K562 (cell line): ENCODE data around the gene ASB6. TPM values are rescaled to one million over a fixed set of nuclear protein-coding genes. Genes with fewer than 3 reads are reported as not detected.

ENCODE experiments used
- ASH1L ChIP-seq: fragments of 450-650 bp; IDR thresholded peaks from 2 replicates; pipeline ENCODE4 v1.6.1; 2018; ENCODE audit warnings: borderline replicate concordance, mild to moderate bottlenecking, low read depth; ENCODE audit not compliant: partially characterized antibody
- BCL6 ChIP-seq: fragments of 250-450 bp; sonication (Bioruptor Pico); IDR thresholded peaks from 2 replicates; pipeline ENCODE4 v1.4.0; 2020
- BRD4 ChIP-seq: fragments of 200-600 bp; sonication (generic); IDR thresholded peaks from 2 replicates; pipeline ENCODE4 v1.6.1; 2017; ENCODE audit warnings: inconsistent platforms
- CBX5 ChIP-seq: IDR thresholded peaks from 2 replicates; pipeline ENCODE4 v1.6.1; 2014; ENCODE audit warnings: low read depth, borderline replicate concordance
- CC2D1A ChIP-seq: fragments of 450-650 bp; IDR thresholded peaks from 2 replicates; pipeline ENCODE4 v1.6.1; 2017; ENCODE audit warnings: mild to moderate bottlenecking
- CSDE1 ChIP-seq, 2 experiments: fragments of 450-650 bp; IDR thresholded peaks; 2 replicates each; pipeline ENCODE4 v1.6.1; 2016; ENCODE audit warnings: mild to moderate bottlenecking in 1 of 2
- DMBX1 ChIP-seq: fragments of 250-450 bp; sonication (Bioruptor Pico); IDR thresholded peaks from 2 replicates; pipeline ENCODE4 v1.8.0; 2022; ENCODE audit warnings: inconsistent platforms, mild to moderate bottlenecking, moderate library complexity, borderline replicate concordance
- E2F4 ChIP-seq: sonication (generic); formaldehyde crosslinking; IDR thresholded peaks from 2 replicates; pipeline ENCODE4 v1.8.0; 2022; ENCODE audit warnings: mild to moderate bottlenecking, low read depth, missing genetic modification reagents
- ELF2 ChIP-seq: fragments of 250-450 bp; sonication (Bioruptor Pico); IDR thresholded peaks from 2 replicates; pipeline ENCODE4 v1.5.0; 2021; ENCODE audit warnings: mild to moderate bottlenecking
- FOS ChIP-seq: IDR thresholded peaks from 3 replicates; pipeline ENCODE4 v1.6.1; 2011; ENCODE audit not compliant: insufficient read length; ENCODE audit errors: extremely low read depth
- FOSL1 ChIP-seq: fragments of 200-800 bp; sonication (Bioruptor generic); conservative IDR thresholded peaks from 2 replicates; pipeline ENCODE4 v1.6.1; 2016; ENCODE audit warnings: missing genetic modification characterization, missing compliant biosample characterization
- GABPA ChIP-seq: fragments of 200-800 bp; sonication (Bioruptor generic); conservative IDR thresholded peaks from 2 replicates; pipeline ENCODE4 v1.6.1; 2016; ENCODE audit warnings: low read depth, missing genetic modification characterization, missing compliant biosample characterization
- HDAC1 ChIP-seq, 2 experiments: fragments of 450-650 bp; IDR thresholded peaks; 2 replicates each; pipeline ENCODE4 v1.6.1; 2016 to 2017; ENCODE audit warnings: inconsistent platforms in 1 of 2, mild to moderate bottlenecking in 1 of 2, moderate library complexity in 1 of 2
- HDAC2 ChIP-seq: fragments of 450-650 bp; IDR thresholded peaks from 2 replicates; pipeline ENCODE4 v1.6.1; 2016; ENCODE audit warnings: mild to moderate bottlenecking
- HDGF ChIP-seq: fragments of 450-650 bp; IDR thresholded peaks from 2 replicates; pipeline ENCODE4 v1.6.1; 2016
- HMG20A ChIP-seq: fragments of 450-650 bp; formaldehyde crosslinking; conservative IDR thresholded peaks from 2 replicates; pipeline ENCODE4 v1.4.0; 2020; ENCODE audit warnings: mild to moderate bottlenecking, mixed read lengths
- KLF16 ChIP-seq: IDR thresholded peaks from 2 replicates; pipeline ENCODE4 v1.6.1; 2016; ENCODE audit warnings: antibody characterized with exemption
- MCM5 ChIP-seq: fragments of 450-650 bp; IDR thresholded peaks from 2 replicates; pipeline ENCODE4 v1.6.1; 2016; ENCODE audit warnings: low read depth
- NFIC ChIP-seq: fragments of 450-650 bp; IDR thresholded peaks from 2 replicates; pipeline ENCODE4 v1.6.1; 2017; ENCODE audit warnings: mild to moderate bottlenecking, inconsistent platforms
- RCOR1 ChIP-seq, 2 experiments: IDR thresholded peaks; 2 replicates each; pipeline ENCODE4 v1.6.1; 2012; ENCODE audit warnings: low read depth in 2 of 2, low read length in 2 of 2, borderline replicate concordance in 1 of 2, improper control_type of control experiment in 1 of 2
- SAFB2 ChIP-seq: fragments of 200-400 bp; formaldehyde crosslinking; IDR thresholded peaks from 2 replicates; pipeline ENCODE4 v1.6.1; 2018; ENCODE audit warnings: borderline replicate concordance, low read length, low read depth, moderate library complexity; ENCODE audit not compliant: severe bottlenecking
- ZKSCAN8 ChIP-seq: fragments of 200-800 bp; sonication (Bioruptor generic); IDR thresholded peaks from 2 replicates; pipeline ENCODE4 v1.6.1; 2016; ENCODE audit warnings: missing genetic modification characterization, missing compliant biosample characterization
- ZNF133 ChIP-seq: fragments of 250-450 bp; sonication (Bioruptor Pico); IDR thresholded peaks from 2 replicates; pipeline ENCODE4 v1.4.0; 2020; ENCODE audit warnings: mild to moderate bottlenecking
- ZNF146 ChIP-seq: IDR thresholded peaks from one replicate; pipeline ENCODE4 v1.6.1; 2018; ENCODE audit warnings: missing compliant biosample characterization; ENCODE audit not compliant: unreplicated experiment
- ZNF280B ChIP-seq: fragments of 250-450 bp; sonication (Bioruptor Pico); IDR thresholded peaks from 2 replicates; pipeline ENCODE4 v1.5.1; 2021; ENCODE audit warnings: mild to moderate bottlenecking
- ZNF3 ChIP-seq: fragments of 250-450 bp; sonication (Bioruptor Pico); IDR thresholded peaks from 2 replicates; pipeline ENCODE4 v1.5.0; 2021; ENCODE audit warnings: mild to moderate bottlenecking, moderate library complexity
- ZNF507 ChIP-seq: conservative IDR thresholded peaks from 2 replicates; pipeline ENCODE4 v1.6.1; 2017; ENCODE audit warnings: missing genetic modification characterization, missing compliant biosample characterization
- ZNF583 ChIP-seq: fragments of 250-450 bp; sonication (Bioruptor Pico); IDR thresholded peaks from 2 replicates; pipeline ENCODE4 v1.4.0; 2020
- ZNF778 ChIP-seq: fragments of 450-650 bp; formaldehyde crosslinking; IDR thresholded peaks from 2 replicates; pipeline ENCODE4 v1.4.0; 2020; ENCODE audit warnings: mild to moderate bottlenecking, moderate library complexity
- polyA plus RNA-seq, 8 experiments: library from polyadenylated mRNA; depleted of rRNA in 4 of 8; stranded (reverse) in 5 of 8; unstranded in 3 of 8; fragments of >200 nt; fragmentation: Nextera tagmentation in 2 of 8; fragmentation: Illumina TruSeq in 1 of 8; extraction: Ambion mirVana in 2 of 8; extraction: Trizol in 1 of 8; gene quantifications; 2 replicates each; pipeline versions ENCODE4 v1.2.1 to v1.2.3, GENCODE V29; 2011 to 2014; ENCODE audit warnings: inconsistent platforms in 1 of 8, missing spikeins in 1 of 8
- total RNA-seq, 7 experiments: library from RNA; depleted of rRNA in 6 of 7; stranded (reverse); fragments of >200 nt in 6 of 7; fragmentation: Illumina TruSeq in 2 of 7; extraction: Trizol in 2 of 7; gene quantifications; 2 replicates each; pipeline versions ENCODE4 v1.2.1 to v1.2.3, GENCODE V29; 2011 to 2021; ENCODE audit warnings: low replicate concordance in 1 of 7
- TF ChIP-seq, protein P1 (sequence below): fragments of 250-450 bp; sonication (Bioruptor Pico); IDR thresholded peaks from 2 replicates; pipeline ENCODE4 v1.8.0; 2021; ENCODE audit warnings: moderate library complexity, mild to moderate bottlenecking, inconsistent platforms

The ASB6 gene
- total and polyA plus RNA-seq, 9 of the 15 experiments (the other 6 are each of a cell fraction or from before 2014, with no cell fraction given): 0.92 to 17.8 (median 11.3) TPM

DNA sequence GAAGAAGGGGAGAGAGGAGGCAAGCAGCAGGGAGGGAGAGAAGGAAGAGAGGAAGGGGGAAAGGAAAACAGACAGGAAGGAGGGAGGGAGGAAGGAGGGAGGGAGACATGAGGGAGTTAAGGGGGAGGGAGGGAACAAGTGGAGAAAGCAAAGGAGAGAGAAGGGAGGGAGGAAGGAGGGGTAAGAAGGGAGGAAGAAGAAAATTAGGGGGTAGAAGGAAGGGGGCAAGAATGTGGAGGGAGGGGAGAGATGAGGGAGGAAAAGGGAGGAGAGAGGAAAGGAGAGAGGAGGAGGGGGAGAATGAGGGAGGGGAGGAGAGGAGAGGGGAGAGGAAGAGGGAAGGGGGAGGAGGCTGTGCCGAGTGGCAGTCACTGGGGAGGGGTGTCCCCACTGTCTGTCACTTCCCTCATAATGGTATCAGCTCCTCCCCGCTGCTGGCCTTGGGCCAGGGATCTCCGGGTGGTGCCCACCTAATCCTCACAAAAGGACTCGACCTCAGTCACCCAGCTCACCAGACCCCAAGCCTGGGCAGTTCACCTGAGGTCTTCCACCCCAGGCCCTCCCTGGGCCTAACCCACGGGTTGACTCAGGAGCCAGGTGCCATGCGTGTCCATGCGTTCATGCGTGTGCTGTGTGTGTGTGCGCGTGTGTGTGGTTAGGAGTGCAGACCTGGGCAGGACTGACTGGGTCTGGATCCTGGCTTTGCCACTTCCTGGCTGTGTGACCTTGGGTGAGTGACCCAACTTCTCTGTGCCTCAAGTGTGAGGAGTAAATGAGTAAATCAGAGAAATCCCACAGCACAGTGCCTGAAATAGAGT is 39.1 kb downstream of the ASB6 start (continued):
- TF ChIP-seq E2F4 (CRISPR knock-in tag) (no peak), CSDE1 (IDR thresholded peaks at IDR 0.05) (no peak), ELF2 (CRISPR knock-in tag) (no peak), HDGF (peak; percentile 54; the same call in 1 of the 2 replicates), HDAC1 (IDR thresholded peaks at IDR 0.05) (peak in 1 of 2 experiments; percentile 58; a peak in 2 of 4 replicates), ASH1L (no peak), ZNF583 (CRISPR knock-in tag) (no peak), RCOR1 (IDR thresholded peaks at IDR 0.05; ENCODE audit: borderline replicate concordance in 1 of 2, low read depth in 2 of 2, low read length in 2 of 2) (peak in 1 of 2 experiments; percentile 82; a peak in 2 of 4 replicates), CC2D1A (peak; percentile 17; the same call in 1 of the 2 replicates), ZNF3 (CRISPR knock-in tag) (no peak), FOSL1 (tag) (no peak), BRD4 (no peak), ZNF507 (tag) (no peak), HMG20A (no peak), CBX5 (peak; percentile 13; the same call in 1 of the 2 replicates), KLF16 (no peak), ZKSCAN8 (CRISPR knock-in tag) (no peak), ZNF146 (CRISPR knock-in tag) (no peak), BCL6 (CRISPR knock-in tag) (no peak), SAFB2 (no peak), FOS (no peak), HDAC2 (peak; percentile 74), GABPA (tag) (peak; percentile 24; the same call in 1 of the 2 replicates), DMBX1 (CRISPR knock-in tag) (no peak), ZNF133 (no peak), MCM5 (no peak), ZNF778 (CRISPR knock-in tag) (no peak), ZNF280B (CRISPR knock-in tag) (no peak), NFIC (peak; percentile 92)
- TF ChIP-seq, protein P1, sequence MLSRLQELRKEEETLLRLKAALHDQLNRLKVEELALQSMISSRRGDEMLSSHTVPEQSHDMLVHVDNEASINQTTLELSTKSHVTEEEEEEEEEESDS: no peak
